Measurements from ENCODE around the gene VIL1. TPM values are rescaled to one million over a fixed set of nuclear protein-coding genes. Genes with fewer than 3 reads are reported as not detected.

VIL1 gene
- total and polyA plus RNA-seq, 2 donors (not counting 1 experiment from before 2014, with no cell fraction given), result not detected

DNA sequence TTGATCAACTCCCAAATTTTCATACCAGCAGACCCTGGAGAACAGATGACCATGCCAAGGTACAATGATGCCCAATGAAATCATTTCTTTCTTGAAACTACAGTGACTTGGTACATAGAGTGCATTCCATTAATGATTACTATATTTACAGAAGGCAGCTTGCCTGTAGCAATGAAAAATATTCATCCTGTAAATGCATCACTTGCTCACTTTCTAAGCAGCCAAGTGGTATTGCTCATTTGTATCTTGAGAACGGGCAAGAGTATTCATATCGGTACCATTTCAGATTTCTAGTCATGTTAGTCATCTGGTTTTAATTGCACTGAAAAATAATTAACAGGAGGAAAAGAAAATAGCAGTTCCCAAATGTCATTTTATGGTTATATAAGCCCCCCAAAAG lies 59.6 kb downstream of the VIL1 start:
- no peak for DNase-seq (ENCODE audit: low read depth in 2 of 2)
- Histone ChIP-seq H3K79me2 (ENCODE audit: control insufficient read depth, insufficient read depth, low read length) (no peaks in the 10 kb centered on the region), H3K27ac (ENCODE audit: insufficient read depth, low read length) (no peak overlapping the region), H3K4me1 (ENCODE audit: control insufficient read depth, extremely low read depth, insufficient read depth, low read length) (no peaks in the 10 kb centered on the region), H3K9me3 (ENCODE audit: control insufficient read depth, insufficient read depth, low read depth, low read length) (no peaks in the 10 kb centered on the region), H3K9ac (ENCODE audit: insufficient read depth, low read length) (no peak overlapping the region), H3K4me3 (replicated peaks in 1 of 4; ENCODE audit: control extremely low read depth in 1 of 4, insufficient read depth in 1 of 4, low read depth in 3 of 4, low read length in 4 of 4) (no peak overlapping the region), H3K27me3 (ENCODE audit: control insufficient read depth, insufficient read depth, low read length) (no peaks in the 10 kb centered on the region), H4K20me1 (ENCODE audit: control insufficient read depth, extremely low read depth, insufficient read depth, low read length) (no peaks in the 10 kb centered on the region), H3K4me2 (ENCODE audit: extremely low read depth, insufficient read depth, low read length) (no peak overlapping the region), H2AFZ (ENCODE audit: low read length) (no peak overlapping the region), H3K36me3 (ENCODE audit: control insufficient read depth, insufficient read depth, low read length) (peaks cover 1% of the 10 kb centered on the region)
- TF ChIP-seq CTCF (conservative IDR thresholded peaks at IDR 0.05 in 1 of 2, IDR thresholded peaks at IDR 0.05 in 1 of 2; ENCODE audit: low read depth in 1 of 2, low read length in 2 of 2), result no peak
- no peak for TF ChIP-seq EZH2 (IDR thresholded peaks at IDR 0.05; ENCODE audit: low read length, missing control alignments)

DNA sequence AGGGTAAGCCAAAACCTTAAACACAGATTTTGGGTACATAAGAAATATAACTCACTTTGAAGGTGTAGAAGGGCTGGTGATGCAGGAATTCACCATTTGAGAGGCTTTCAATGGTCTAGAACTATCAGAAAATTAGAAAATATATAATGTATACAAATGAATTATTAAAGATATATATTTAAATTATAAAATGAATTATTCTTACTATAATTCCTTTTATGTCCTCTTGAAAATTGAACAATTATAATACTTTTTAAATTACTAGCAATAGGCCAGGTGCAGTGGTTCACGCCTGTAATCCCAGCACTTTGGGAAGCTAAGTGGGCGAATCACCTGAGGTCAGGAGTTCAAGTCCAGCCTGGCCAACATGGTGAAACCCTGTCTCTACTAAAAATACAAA lies 60.7 kb downstream of the VIL1 start:
- Histone ChIP-seq H3K9ac (ENCODE audit: insufficient read depth, low read length) (no peak overlapping the region), H3K9me3 (ENCODE audit: control insufficient read depth, insufficient read depth, low read depth, low read length) (no peaks in the 10 kb centered on the region), H4K20me1 (ENCODE audit: control insufficient read depth, extremely low read depth, insufficient read depth, low read length) (no peaks in the 10 kb centered on the region), H2AFZ (ENCODE audit: low read length) (no peak overlapping the region), H3K4me3 (replicated peaks in 1 of 4; ENCODE audit: control extremely low read depth in 1 of 4, insufficient read depth in 1 of 4, low read depth in 3 of 4, low read length in 4 of 4) (no peak overlapping the region), H3K27ac (ENCODE audit: insufficient read depth, low read length) (no peak overlapping the region), H3K4me2 (ENCODE audit: extremely low read depth, insufficient read depth, low read length) (no peak overlapping the region), H3K4me1 (ENCODE audit: control insufficient read depth, extremely low read depth, insufficient read depth, low read length) (no peaks in the 10 kb centered on the region), H3K27me3 (ENCODE audit: control insufficient read depth, insufficient read depth, low read length) (no peaks in the 10 kb centered on the region), H3K79me2 (ENCODE audit: control insufficient read depth, insufficient read depth, low read length) (no peaks in the 10 kb centered on the region), H3K36me3 (ENCODE audit: control insufficient read depth, insufficient read depth, low read length) (no peaks in the 10 kb centered on the region)
- no peak for DNase-seq (ENCODE audit: low read depth in 2 of 2)
- TF ChIP-seq CTCF (conservative IDR thresholded peaks at IDR 0.05 in 1 of 2, IDR thresholded peaks at IDR 0.05 in 1 of 2; ENCODE audit: low read depth in 1 of 2, low read length in 2 of 2) (no peak), EZH2 (IDR thresholded peaks at IDR 0.05; ENCODE audit: low read length, missing control alignments) (no peak)

DNA sequence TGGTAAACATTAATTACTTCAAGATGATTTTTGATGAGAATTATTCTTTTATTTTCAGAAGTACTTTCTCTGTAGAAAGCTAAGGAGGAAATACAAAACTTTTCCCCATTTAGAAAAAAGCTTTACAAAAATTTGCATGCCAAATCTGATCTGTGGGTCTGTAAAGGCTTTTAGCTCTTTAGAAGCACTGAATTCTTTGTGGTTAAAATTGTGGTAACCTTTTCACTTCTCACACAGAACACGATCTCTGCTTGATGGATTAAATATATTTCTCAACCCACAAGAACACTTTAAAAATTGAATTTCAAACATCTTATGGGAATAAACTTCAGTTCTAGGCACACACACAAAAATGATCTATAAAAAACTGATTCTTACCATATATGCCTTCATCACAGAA lies 63.7 kb downstream of the VIL1 start:
- Histone ChIP-seq H3K9me3 (ENCODE audit: control insufficient read depth, insufficient read depth, low read depth, low read length) (no peaks in the 10 kb centered on the region), H2AFZ (ENCODE audit: low read length) (no peak overlapping the region), H3K4me2 (ENCODE audit: extremely low read depth, insufficient read depth, low read length) (no peak overlapping the region), H3K4me3 (replicated peaks in 1 of 4; ENCODE audit: control extremely low read depth in 1 of 4, insufficient read depth in 1 of 4, low read depth in 3 of 4, low read length in 4 of 4) (no peak overlapping the region), H3K27ac (ENCODE audit: insufficient read depth, low read length) (no peak overlapping the region), H3K79me2 (ENCODE audit: control insufficient read depth, insufficient read depth, low read length) (no peaks in the 10 kb centered on the region), H3K9ac (ENCODE audit: insufficient read depth, low read length) (no peak overlapping the region), H4K20me1 (ENCODE audit: control insufficient read depth, extremely low read depth, insufficient read depth, low read length) (no peaks in the 10 kb centered on the region), H3K27me3 (ENCODE audit: control insufficient read depth, insufficient read depth, low read length) (no peaks in the 10 kb centered on the region), H3K36me3 (ENCODE audit: control insufficient read depth, insufficient read depth, low read length) (no peaks in the 10 kb centered on the region), H3K4me1 (ENCODE audit: control insufficient read depth, extremely low read depth, insufficient read depth, low read length) (no peaks in the 10 kb centered on the region)
- TF ChIP-seq CTCF (conservative IDR thresholded peaks at IDR 0.05 in 1 of 2, IDR thresholded peaks at IDR 0.05 in 1 of 2; ENCODE audit: low read depth in 1 of 2, low read length in 2 of 2) (no peak), EZH2 (IDR thresholded peaks at IDR 0.05; ENCODE audit: low read length, missing control alignments) (no peak)
- DNase-seq (ENCODE audit: low read depth in 2 of 2), result peak in 1 of 2 donors; percentile 50
